GM23338 (cell line): ENCODE measurements around the gene CABLES2.

Source experiments
- CREB1 ChIP-seq: fragments of 250-450 bp; sonication (Bioruptor Pico); IDR thresholded peaks from 2 replicates; pipeline ENCODE4 v1.5.0; 2020; ENCODE audit warnings: low read depth, mild to moderate bottlenecking, moderate library complexity
- CTCF ChIP-seq, 2 experiments: fragments of 200-600 bp in 1 of 2; sonication (generic) in 1 of 2; conservative IDR thresholded peaks; 2 replicates each; pipeline versions ENCODE4 v1.5.1 to v1.6.1; 2016 to 2017; ENCODE audit warnings: antibody characterized with exemption in 2 of 2, low read depth in 2 of 2, mild to moderate bottlenecking in 2 of 2, moderate library complexity in 1 of 2
- ETS1 ChIP-seq: IDR thresholded peaks from 2 replicates; pipeline ENCODE4 v1.6.1; 2016; ENCODE audit warnings: antibody characterized with exemption
- EZH2 ChIP-seq: fragments of 200-600 bp; sonication (generic); IDR thresholded peaks from one replicate; pipeline ENCODE4 v1.8.0; 2017; ENCODE audit warnings: antibody characterized with exemption, mild to moderate bottlenecking, low read depth; ENCODE audit not compliant: unreplicated experiment
- EZH2phosphoT487 ChIP-seq: fragments of 200-600 bp; sonication (generic); IDR thresholded peaks from one replicate; pipeline ENCODE4 v1.8.1; 2018; ENCODE audit warnings: antibody characterized with exemption; ENCODE audit not compliant: unreplicated experiment
- JUNB ChIP-seq: IDR thresholded peaks from one replicate; pipeline ENCODE4 v1.6.1; 2016; ENCODE audit warnings: antibody characterized with exemption; ENCODE audit not compliant: unreplicated experiment
- NANOG ChIP-seq: IDR thresholded peaks from 2 replicates; pipeline ENCODE4 v1.6.1; 2016; ENCODE audit warnings: antibody characterized with exemption, borderline replicate concordance
- POLR2AphosphoS5 ChIP-seq: IDR thresholded peaks from 2 replicates; pipeline ENCODE4 v1.6.1; 2016; ENCODE audit warnings: antibody characterized with exemption, low read depth
- ZNF114 ChIP-seq: fragments of 250-450 bp; sonication (Bioruptor Pico); IDR thresholded peaks from 2 replicates; pipeline ENCODE4 v1.5.0; 2020; ENCODE audit warnings: mild to moderate bottlenecking, moderate library complexity
- TF ChIP-seq, protein P1 (sequence below): IDR thresholded peaks from one replicate; pipeline ENCODE4 v1.6.1; 2018; ENCODE audit warnings: antibody characterized with exemption; ENCODE audit not compliant: unreplicated experiment

DNA sequence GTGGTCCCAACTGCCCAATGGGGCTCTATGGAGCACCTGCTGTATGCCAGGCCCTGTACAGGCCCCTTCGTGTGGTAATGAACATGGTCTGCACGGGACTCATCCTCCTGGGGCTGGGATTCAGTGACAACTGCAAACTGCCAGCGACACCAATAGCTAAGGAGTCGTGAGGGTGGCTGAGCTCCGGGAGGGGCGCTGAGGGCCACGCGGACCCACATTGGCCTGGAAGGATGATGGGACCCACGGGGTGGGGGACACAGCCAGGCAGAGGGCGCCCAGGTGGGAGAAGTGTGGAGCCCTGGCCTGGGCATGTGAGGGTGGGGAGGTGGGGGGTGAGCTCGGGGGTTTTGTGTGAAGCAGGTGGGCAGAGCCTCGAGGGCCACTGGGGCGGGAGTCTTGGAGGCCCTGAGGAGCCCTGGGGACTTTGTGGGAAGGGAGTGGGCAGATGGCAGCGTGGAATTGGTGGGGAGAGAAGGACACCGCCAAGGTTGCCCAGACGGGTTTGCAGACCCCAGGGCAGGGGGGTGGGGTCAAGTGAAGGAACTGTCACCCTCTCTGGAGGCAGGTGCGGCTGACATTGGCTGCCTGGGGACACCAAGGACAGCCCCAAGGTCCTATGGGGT lies 46.2 kb upstream of the CABLES2 start:
- no peak for TF ChIP-seq CTCF (conservative IDR thresholded peaks at IDR 0.05; ENCODE audit: low read depth in 2 of 2)
- TF ChIP-seq POLR2AphosphoS5: no peak
- TF ChIP-seq EZH2: no peak
- TF ChIP-seq, protein P1, sequence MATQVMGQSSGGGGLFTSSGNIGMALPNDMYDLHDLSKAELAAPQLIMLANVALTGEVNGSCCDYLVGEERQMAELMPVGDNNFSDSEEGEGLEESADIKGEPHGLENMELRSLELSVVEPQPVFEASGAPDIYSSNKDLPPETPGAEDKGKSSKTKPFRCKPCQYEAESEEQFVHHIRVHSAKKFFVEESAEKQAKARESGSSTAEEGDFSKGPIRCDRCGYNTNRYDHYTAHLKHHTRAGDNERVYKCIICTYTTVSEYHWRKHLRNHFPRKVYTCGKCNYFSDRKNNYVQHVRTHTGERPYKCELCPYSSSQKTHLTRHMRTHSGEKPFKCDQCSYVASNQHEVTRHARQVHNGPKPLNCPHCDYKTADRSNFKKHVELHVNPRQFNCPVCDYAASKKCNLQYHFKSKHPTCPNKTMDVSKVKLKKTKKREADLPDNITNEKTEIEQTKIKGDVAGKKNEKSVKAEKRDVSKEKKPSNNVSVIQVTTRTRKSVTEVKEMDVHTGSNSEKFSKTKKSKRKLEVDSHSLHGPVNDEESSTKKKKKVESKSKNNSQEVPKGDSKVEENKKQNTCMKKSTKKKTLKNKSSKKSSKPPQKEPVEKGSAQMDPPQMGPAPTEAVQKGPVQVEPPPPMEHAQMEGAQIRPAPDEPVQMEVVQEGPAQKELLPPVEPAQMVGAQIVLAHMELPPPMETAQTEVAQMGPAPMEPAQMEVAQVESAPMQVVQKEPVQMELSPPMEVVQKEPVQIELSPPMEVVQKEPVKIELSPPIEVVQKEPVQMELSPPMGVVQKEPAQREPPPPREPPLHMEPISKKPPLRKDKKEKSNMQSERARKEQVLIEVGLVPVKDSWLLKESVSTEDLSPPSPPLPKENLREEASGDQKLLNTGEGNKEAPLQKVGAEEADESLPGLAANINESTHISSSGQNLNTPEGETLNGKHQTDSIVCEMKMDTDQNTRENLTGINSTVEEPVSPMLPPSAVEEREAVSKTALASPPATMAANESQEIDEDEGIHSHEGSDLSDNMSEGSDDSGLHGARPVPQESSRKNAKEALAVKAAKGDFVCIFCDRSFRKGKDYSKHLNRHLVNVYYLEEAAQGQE: no peak
- TF ChIP-seq ETS1: no peak
- no peak for TF ChIP-seq CREB1 (CRISPR knock-in tag)
- no peak for TF ChIP-seq JUNB
- no peak for TF ChIP-seq NANOG
- TF ChIP-seq EZH2phosphoT487: no peak
- TF ChIP-seq ZNF114 (CRISPR knock-in tag): no peak
